GM23338 (cell line): ENCODE results near the gene BRD7. TPM values are rescaled to one million over a fixed set of nuclear protein-coding genes. Genes with fewer than 3 reads are reported as not detected.

Experiments used
- ATAC-seq: fragments of 200-7000 bp; cut with Tn5 transposase; 3 replicates; pipeline ENCODE4 v1.9.1; 2020
- DNase-seq: peaks from one replicate; pipeline ENCODE4 v3.0.0-alpha.2; 2015; ENCODE audit warnings: low spot score
- H2AFZ ChIP-seq: fragments of 200-600 bp; sonication (generic); 2 replicates; pipeline ENCODE4 v1.8.0; 2016; ENCODE audit warnings: antibody characterized with exemption, mild to moderate bottlenecking, moderate library complexity
- H3F3A ChIP-seq: fragments of 200-600 bp; sonication (generic); replicated peaks from 2 replicates; pipeline ENCODE4 v1.8.0; 2017; ENCODE audit warnings: antibody characterized with exemption, mixed run types, low read depth
- H3K27ac ChIP-seq: fragments of 200-600 bp; sonication (generic); 2 replicates; pipeline ENCODE4 v1.6.1; 2016; ENCODE audit warnings: low read depth
- H3K27me3 ChIP-seq: fragments of 200-600 bp; sonication (generic); 2 replicates; pipeline ENCODE4 v1.8.0; 2016; ENCODE audit warnings: mild to moderate bottlenecking, mixed run types, moderate library complexity; ENCODE audit not compliant: insufficient read depth
- H3K36me3 ChIP-seq: fragments of 200-600 bp; sonication (generic); 2 replicates; pipeline ENCODE4 v1.8.0; 2016; ENCODE audit warnings: mild to moderate bottlenecking; ENCODE audit not compliant: insufficient read depth
- H3K4me1 ChIP-seq: fragments of 200-600 bp; sonication (generic); 2 replicates; pipeline ENCODE4 v1.8.0; 2016; ENCODE audit warnings: mild to moderate bottlenecking, moderate library complexity; ENCODE audit not compliant: insufficient read depth
- H3K4me2 ChIP-seq: fragments of 200-600 bp; sonication (generic); 2 replicates; pipeline ENCODE4 v1.7.1; 2017; ENCODE audit warnings: mixed run types
- H3K4me3 ChIP-seq: fragments of 200-600 bp; sonication (generic); 2 replicates; pipeline ENCODE4 v1.6.1; 2016; ENCODE audit warnings: mixed run types
- H3K79me2 ChIP-seq: fragments of 200-600 bp; sonication (generic); replicated peaks from 2 replicates; pipeline ENCODE4 v1.8.0; 2017; ENCODE audit warnings: mild to moderate bottlenecking; ENCODE audit not compliant: insufficient read depth
- H3K9me2 ChIP-seq: fragments of 200-600 bp; sonication (generic); 2 replicates; pipeline ENCODE4 v1.8.0; 2017; ENCODE audit not compliant: insufficient read depth
- H4K20me1 ChIP-seq: fragments of 200-600 bp; sonication (generic); replicated peaks from 2 replicates; pipeline ENCODE4 v1.8.0; 2017; ENCODE audit warnings: mild to moderate bottlenecking; ENCODE audit not compliant: insufficient read depth
- H3K27ac Mint-ChIP-seq: 2 replicates; pipeline ENCODE4 v1.8.0; 2020; ENCODE audit warnings: inconsistent platforms, mild to moderate bottlenecking, moderate library complexity, mixed read lengths
- H3K27me3 Mint-ChIP-seq: 3 replicates; pipeline ENCODE4 v1.8.0; 2022; ENCODE audit warnings: low read depth, mild to moderate bottlenecking, moderate library complexity, mixed read lengths, inconsistent platforms; ENCODE audit not compliant: insufficient read depth, poor library complexity
- H3K36me3 Mint-ChIP-seq: 3 replicates; pipeline ENCODE4 v1.8.0; 2021; ENCODE audit warnings: low read depth, mild to moderate bottlenecking, inconsistent platforms, moderate library complexity, mixed read lengths
- H3K4me1 Mint-ChIP-seq: 3 replicates; pipeline ENCODE4 v1.8.0; 2020; ENCODE audit warnings: mild to moderate bottlenecking, inconsistent platforms, mixed read lengths
- H3K4me3 Mint-ChIP-seq: 3 replicates; pipeline ENCODE4 v1.8.0; 2021; ENCODE audit warnings: moderate library complexity, mild to moderate bottlenecking, inconsistent platforms, mixed read lengths
- H3K9me3 Mint-ChIP-seq: 3 replicates; pipeline ENCODE4 v1.8.0; 2020; ENCODE audit warnings: moderate library complexity, mild to moderate bottlenecking, inconsistent platforms, mixed read lengths
- CREB1 ChIP-seq: fragments of 250-450 bp; sonication (Bioruptor Pico); IDR thresholded peaks from 2 replicates; pipeline ENCODE4 v1.5.0; 2020; ENCODE audit warnings: low read depth, mild to moderate bottlenecking, moderate library complexity
- EZH2 ChIP-seq: fragments of 200-600 bp; sonication (generic); IDR thresholded peaks from one replicate; pipeline ENCODE4 v1.8.0; 2017; ENCODE audit warnings: antibody characterized with exemption, mild to moderate bottlenecking, low read depth; ENCODE audit not compliant: unreplicated experiment
- EZH2phosphoT487 ChIP-seq: fragments of 200-600 bp; sonication (generic); IDR thresholded peaks from one replicate; pipeline ENCODE4 v1.8.1; 2018; ENCODE audit warnings: antibody characterized with exemption; ENCODE audit not compliant: unreplicated experiment
- JUNB ChIP-seq: IDR thresholded peaks from one replicate; pipeline ENCODE4 v1.6.1; 2016; ENCODE audit warnings: antibody characterized with exemption; ENCODE audit not compliant: unreplicated experiment
- NANOG ChIP-seq: IDR thresholded peaks from 2 replicates; pipeline ENCODE4 v1.6.1; 2016; ENCODE audit warnings: antibody characterized with exemption, borderline replicate concordance
- POLR2AphosphoS5 ChIP-seq: IDR thresholded peaks from 2 replicates; pipeline ENCODE4 v1.6.1; 2016; ENCODE audit warnings: antibody characterized with exemption, low read depth
- STAT1 ChIP-seq: IDR thresholded peaks from one replicate; pipeline ENCODE4 v1.6.1; 2016; ENCODE audit warnings: antibody characterized with exemption; ENCODE audit not compliant: unreplicated experiment
- ZNF114 ChIP-seq: fragments of 250-450 bp; sonication (Bioruptor Pico); IDR thresholded peaks from 2 replicates; pipeline ENCODE4 v1.5.0; 2020; ENCODE audit warnings: mild to moderate bottlenecking, moderate library complexity
- ZNF331 ChIP-seq: fragments of 250-450 bp; sonication (Bioruptor Pico); IDR thresholded peaks from 2 replicates; pipeline ENCODE4 v1.5.0; 2020; ENCODE audit warnings: low read depth, mild to moderate bottlenecking, moderate library complexity
- polyA plus RNA-seq: library from polyadenylated mRNA; unstranded; fragments of >200 nt; fragmentation: Nextera tagmentation; extraction: Ambion mirVana; gene quantifications from 2 replicates; pipeline ENCODE4 v1.2.1, GENCODE V29; 2016
- total RNA-seq: library from RNA; depleted of rRNA; stranded (reverse); fragments of >200 nt; shearing (Covaris generic); gene quantifications from 2 replicates; pipeline ENCODE4 v1.2.3, GENCODE V29; 2014
- TF ChIP-seq, protein P1 (sequence below): IDR thresholded peaks from one replicate; pipeline ENCODE4 v1.6.1; 2018; ENCODE audit warnings: antibody characterized with exemption; ENCODE audit not compliant: unreplicated experiment
- TF ChIP-seq, protein P2 (sequence below): fragments of 250-450 bp; sonication (Bioruptor Pico); IDR thresholded peaks from 2 replicates; pipeline ENCODE4 v1.5.0; 2020; ENCODE audit warnings: mild to moderate bottlenecking, moderate library complexity
- TF ChIP-seq, protein P3 (sequence below), 2 experiments: fragments of 200-600 bp in 1 of 2; sonication (generic) in 1 of 2; conservative IDR thresholded peaks; 2 replicates each; pipeline versions ENCODE4 v1.5.1 to v1.6.1; 2016 to 2017; ENCODE audit warnings: antibody characterized with exemption in 2 of 2, low read depth in 2 of 2, mild to moderate bottlenecking in 2 of 2, moderate library complexity in 1 of 2
- TF ChIP-seq, protein P4 (sequence below): IDR thresholded peaks from 2 replicates; pipeline ENCODE4 v1.6.1; 2016; ENCODE audit warnings: antibody characterized with exemption

The BRD7 gene
- total and polyA plus RNA-seq, 2 experiments from 2014 or later = 93.0 to 149 TPM

DNA sequence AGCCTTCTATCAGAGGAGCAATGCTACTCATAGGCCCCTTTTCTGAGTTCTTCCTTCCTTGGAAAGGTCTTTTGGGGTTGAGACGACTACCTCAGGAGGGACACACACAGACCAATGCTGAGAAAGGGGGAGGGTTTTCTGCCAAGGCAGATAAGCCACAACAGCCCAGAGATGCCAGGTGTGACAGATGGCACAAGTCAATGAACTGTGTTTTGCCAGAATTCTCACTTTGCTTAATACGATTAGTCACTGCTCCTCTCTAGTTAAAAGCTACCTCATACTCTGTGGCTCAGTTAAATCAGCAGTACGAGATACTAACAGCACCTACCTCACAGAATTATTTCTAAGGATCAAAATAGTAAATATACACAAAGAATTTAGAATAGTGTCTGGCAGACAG is 8.0 kb downstream of the BRD7 start:
- H3K36me3 Mint-ChIP-seq = peaks cover 55% of the 10 kb centered on the region
- ATAC-seq (no peak), DNase-seq (no peak)
- Histone ChIP-seq H3K4me1 (0 out of 2 replicates have a peak, but pooled peaks cover 6% of the 10 kb centered on the region), H3K27ac (peak overlapping the region; percentile 72; the same call in 1 of the 2 replicates), H3K4me2 (no peak overlapping the region), H3K4me3 (no peak overlapping the region), H2AFZ (no peak overlapping the region), H3K9me2 (no peaks in the 10 kb centered on the region), H3K79me2 (peaks cover 96% of the 10 kb centered on the region), H3F3A (no peaks in the 10 kb centered on the region), H3K27me3 (no peaks in the 10 kb centered on the region), H3K36me3 (peaks cover 28% of the 10 kb centered on the region; the same call in 1 of the 2 replicates), H4K20me1 (peaks cover 31% of the 10 kb centered on the region)
- peaks cover 6% of the 10 kb centered on the region; the same call in 2 of the 3 replicates for H3K4me1 Mint-ChIP-seq
- no peaks in the 10 kb centered on the region for H3K27me3 Mint-ChIP-seq
- H3K9me3 Mint-ChIP-seq = no peaks in the 10 kb centered on the region
- H3K4me3 Mint-ChIP-seq = no peak overlapping the region
- TF ChIP-seq EZH2 (no peak), EZH2phosphoT487 (no peak), STAT1 (no peak), NANOG (no peak), JUNB (no peak), ZNF114 (CRISPR knock-in tag) (no peak), POLR2AphosphoS5 (no peak), CREB1 (CRISPR knock-in tag) (no peak), ZNF331 (CRISPR knock-in tag) (no peak)
- TF ChIP-seq, protein P1, sequence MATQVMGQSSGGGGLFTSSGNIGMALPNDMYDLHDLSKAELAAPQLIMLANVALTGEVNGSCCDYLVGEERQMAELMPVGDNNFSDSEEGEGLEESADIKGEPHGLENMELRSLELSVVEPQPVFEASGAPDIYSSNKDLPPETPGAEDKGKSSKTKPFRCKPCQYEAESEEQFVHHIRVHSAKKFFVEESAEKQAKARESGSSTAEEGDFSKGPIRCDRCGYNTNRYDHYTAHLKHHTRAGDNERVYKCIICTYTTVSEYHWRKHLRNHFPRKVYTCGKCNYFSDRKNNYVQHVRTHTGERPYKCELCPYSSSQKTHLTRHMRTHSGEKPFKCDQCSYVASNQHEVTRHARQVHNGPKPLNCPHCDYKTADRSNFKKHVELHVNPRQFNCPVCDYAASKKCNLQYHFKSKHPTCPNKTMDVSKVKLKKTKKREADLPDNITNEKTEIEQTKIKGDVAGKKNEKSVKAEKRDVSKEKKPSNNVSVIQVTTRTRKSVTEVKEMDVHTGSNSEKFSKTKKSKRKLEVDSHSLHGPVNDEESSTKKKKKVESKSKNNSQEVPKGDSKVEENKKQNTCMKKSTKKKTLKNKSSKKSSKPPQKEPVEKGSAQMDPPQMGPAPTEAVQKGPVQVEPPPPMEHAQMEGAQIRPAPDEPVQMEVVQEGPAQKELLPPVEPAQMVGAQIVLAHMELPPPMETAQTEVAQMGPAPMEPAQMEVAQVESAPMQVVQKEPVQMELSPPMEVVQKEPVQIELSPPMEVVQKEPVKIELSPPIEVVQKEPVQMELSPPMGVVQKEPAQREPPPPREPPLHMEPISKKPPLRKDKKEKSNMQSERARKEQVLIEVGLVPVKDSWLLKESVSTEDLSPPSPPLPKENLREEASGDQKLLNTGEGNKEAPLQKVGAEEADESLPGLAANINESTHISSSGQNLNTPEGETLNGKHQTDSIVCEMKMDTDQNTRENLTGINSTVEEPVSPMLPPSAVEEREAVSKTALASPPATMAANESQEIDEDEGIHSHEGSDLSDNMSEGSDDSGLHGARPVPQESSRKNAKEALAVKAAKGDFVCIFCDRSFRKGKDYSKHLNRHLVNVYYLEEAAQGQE = no peak
- TF ChIP-seq, protein P2, sequence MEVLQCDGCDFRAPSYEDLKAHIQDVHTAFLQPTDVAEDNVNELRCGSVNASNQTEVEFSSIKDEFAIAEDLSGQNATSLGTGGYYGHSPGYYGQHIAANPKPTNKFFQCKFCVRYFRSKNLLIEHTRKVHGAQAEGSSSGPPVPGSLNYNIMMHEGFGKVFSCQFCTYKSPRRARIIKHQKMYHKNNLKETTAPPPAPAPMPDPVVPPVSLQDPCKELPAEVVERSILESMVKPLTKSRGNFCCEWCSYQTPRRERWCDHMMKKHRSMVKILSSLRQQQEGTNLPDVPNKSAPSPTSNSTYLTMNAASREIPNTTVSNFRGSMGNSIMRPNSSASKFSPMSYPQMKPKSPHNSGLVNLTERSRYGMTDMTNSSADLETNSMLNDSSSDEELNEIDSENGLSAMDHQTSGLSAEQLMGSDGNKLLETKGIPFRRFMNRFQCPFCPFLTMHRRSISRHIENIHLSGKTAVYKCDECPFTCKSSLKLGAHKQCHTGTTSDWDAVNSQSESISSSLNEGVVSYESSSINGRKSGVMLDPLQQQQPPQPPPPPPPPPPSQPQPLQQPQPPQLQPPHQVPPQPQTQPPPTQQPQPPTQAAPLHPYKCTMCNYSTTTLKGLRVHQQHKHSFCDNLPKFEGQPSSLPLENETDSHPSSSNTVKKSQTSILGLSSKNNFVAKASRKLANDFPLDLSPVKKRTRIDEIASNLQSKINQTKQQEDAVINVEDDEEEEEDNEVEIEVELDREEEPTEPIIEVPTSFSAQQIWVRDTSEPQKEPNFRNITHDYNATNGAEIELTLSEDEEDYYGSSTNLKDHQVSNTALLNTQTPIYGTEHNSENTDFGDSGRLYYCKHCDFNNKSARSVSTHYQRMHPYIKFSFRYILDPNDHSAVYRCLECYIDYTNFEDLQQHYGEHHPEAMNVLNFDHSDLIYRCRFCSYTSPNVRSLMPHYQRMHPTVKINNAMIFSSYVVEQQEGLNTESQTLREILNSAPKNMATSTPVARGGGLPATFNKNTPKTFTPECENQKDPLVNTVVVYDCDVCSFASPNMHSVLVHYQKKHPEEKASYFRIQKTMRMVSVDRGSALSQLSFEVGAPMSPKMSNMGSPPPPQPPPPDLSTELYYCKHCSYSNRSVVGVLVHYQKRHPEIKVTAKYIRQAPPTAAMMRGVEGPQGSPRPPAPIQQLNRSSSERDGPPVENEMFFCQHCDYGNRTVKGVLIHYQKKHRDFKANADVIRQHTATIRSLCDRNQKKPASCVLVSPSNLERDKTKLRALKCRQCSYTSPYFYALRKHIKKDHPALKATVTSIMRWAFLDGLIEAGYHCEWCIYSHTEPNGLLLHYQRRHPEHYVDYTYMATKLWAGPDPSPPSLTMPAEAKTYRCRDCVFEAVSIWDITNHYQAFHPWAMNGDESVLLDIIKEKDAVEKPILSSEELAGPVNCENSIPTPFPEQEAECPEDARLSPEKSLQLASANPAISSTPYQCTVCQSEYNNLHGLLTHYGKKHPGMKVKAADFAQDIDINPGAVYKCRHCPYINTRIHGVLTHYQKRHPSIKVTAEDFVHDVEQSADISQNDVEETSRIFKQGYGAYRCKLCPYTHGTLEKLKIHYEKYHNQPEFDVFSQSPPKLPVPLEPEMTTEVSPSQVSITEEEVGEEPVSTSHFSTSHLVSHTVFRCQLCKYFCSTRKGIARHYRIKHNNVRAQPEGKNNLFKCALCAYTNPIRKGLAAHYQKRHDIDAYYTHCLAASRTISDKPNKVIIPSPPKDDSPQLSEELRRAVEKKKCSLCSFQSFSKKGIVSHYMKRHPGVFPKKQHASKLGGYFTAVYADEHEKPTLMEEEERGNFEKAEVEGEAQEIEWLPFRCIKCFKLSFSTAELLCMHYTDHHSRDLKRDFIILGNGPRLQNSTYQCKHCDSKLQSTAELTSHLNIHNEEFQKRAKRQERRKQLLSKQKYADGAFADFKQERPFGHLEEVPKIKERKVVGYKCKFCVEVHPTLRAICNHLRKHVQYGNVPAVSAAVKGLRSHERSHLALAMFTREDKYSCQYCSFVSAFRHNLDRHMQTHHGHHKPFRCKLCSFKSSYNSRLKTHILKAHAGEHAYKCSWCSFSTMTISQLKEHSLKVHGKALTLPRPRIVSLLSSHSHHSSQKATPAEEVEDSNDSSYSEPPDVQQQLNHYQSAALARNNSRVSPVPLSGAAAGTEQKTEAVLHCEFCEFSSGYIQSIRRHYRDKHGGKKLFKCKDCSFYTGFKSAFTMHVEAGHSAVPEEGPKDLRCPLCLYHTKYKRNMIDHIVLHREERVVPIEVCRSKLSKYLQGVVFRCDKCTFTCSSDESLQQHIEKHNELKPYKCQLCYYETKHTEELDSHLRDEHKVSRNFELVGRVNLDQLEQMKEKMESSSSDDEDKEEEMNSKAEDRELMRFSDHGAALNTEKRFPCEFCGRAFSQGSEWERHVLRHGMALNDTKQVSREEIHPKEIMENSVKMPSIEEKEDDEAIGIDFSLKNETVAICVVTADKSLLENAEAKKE (CRISPR knock-in tag) = no peak
- TF ChIP-seq, protein P3, sequence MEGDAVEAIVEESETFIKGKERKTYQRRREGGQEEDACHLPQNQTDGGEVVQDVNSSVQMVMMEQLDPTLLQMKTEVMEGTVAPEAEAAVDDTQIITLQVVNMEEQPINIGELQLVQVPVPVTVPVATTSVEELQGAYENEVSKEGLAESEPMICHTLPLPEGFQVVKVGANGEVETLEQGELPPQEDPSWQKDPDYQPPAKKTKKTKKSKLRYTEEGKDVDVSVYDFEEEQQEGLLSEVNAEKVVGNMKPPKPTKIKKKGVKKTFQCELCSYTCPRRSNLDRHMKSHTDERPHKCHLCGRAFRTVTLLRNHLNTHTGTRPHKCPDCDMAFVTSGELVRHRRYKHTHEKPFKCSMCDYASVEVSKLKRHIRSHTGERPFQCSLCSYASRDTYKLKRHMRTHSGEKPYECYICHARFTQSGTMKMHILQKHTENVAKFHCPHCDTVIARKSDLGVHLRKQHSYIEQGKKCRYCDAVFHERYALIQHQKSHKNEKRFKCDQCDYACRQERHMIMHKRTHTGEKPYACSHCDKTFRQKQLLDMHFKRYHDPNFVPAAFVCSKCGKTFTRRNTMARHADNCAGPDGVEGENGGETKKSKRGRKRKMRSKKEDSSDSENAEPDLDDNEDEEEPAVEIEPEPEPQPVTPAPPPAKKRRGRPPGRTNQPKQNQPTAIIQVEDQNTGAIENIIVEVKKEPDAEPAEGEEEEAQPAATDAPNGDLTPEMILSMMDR (conservative IDR thresholded peaks at IDR 0.05; ENCODE audit: low read depth in 2 of 2) = no peak
- TF ChIP-seq, protein P4, sequence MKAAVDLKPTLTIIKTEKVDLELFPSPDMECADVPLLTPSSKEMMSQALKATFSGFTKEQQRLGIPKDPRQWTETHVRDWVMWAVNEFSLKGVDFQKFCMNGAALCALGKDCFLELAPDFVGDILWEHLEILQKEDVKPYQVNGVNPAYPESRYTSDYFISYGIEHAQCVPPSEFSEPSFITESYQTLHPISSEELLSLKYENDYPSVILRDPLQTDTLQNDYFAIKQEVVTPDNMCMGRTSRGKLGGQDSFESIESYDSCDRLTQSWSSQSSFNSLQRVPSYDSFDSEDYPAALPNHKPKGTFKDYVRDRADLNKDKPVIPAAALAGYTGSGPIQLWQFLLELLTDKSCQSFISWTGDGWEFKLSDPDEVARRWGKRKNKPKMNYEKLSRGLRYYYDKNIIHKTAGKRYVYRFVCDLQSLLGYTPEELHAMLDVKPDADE = no peak
- no peak overlapping the region for H3K27ac Mint-ChIP-seq
